PC-9 (cell line): ENCODE measurements around the gene SP100. TPM values are rescaled to one million over a fixed set of nuclear protein-coding genes. Genes with fewer than 3 reads are reported as not detected.

ENCODE experiments used
- BruUV-seq: library from RNA; stranded (reverse); fragments of 400-500 nt; replicated peaks from 2 replicates; lab custom pipeline; 2021; lab: Mats Ljungman, UMichigan
- CTCF ChIA-PET: fragments of 300-600 bp; sonication (Branson Sonifier 250); formaldehyde crosslinking; loops from one replicate; lab custom pipeline; 2022; ENCODE audit warnings: antibody characterized with exemption; lab: Charles Lee
- POLR2A ChIA-PET: fragments of 300-600 bp; sonication (Branson Sonifier 250); formaldehyde crosslinking; loops from one replicate; lab custom pipeline; 2022; ENCODE audit warnings: antibody characterized with exemption; ENCODE audit not compliant: unreplicated experiment; lab: Charles Lee
- DNase-seq, 2 experiments: peaks; one replicate each; pipeline versions ENCODE4 v3.0.0 to v3.0.0-alpha.2; 2015 to 2022; ENCODE audit warnings: mixed read lengths in 1 of 2
- H2AFZ ChIP-seq: fragments of 200-600 bp; sonication (generic); 2 replicates; pipeline ENCODE4 v1.8.1; 2017; ENCODE audit warnings: antibody characterized with exemption
- H3F3A ChIP-seq: fragments of 200-600 bp; sonication (generic); 2 replicates; pipeline ENCODE4 v1.8.1; 2017; ENCODE audit warnings: antibody characterized with exemption, mild to moderate bottlenecking, low read depth; ENCODE audit not compliant: insufficient read depth
- H3K27ac ChIP-seq: fragments of 200-600 bp; sonication (generic); 2 replicates; pipeline ENCODE4 v1.6.1; 2016; ENCODE audit warnings: mixed run types
- H3K27me3 ChIP-seq: fragments of 200-600 bp; sonication (generic); 2 replicates; pipeline ENCODE4 v1.6.1; 2016; ENCODE audit warnings: low read depth, mixed run types; ENCODE audit not compliant: insufficient read depth
- H3K36me3 ChIP-seq: fragments of 200-600 bp; sonication (generic); 2 replicates; pipeline ENCODE4 v1.6.1; 2016; ENCODE audit warnings: low read depth, mixed run types
- H3K4me1 ChIP-seq: fragments of 200-600 bp; sonication (generic); replicated peaks from 2 replicates; pipeline ENCODE4 v1.6.1; 2016; ENCODE audit warnings: mixed run types; ENCODE audit not compliant: insufficient read depth
- H3K4me2 ChIP-seq: fragments of 200-600 bp; sonication (generic); 2 replicates; pipeline ENCODE4 v1.6.1; 2017; ENCODE audit warnings: mixed run types
- H3K4me3 ChIP-seq: fragments of 200-600 bp; sonication (generic); 2 replicates; pipeline ENCODE4 v1.6.1; 2016; ENCODE audit warnings: mixed run types
- H3K79me2 ChIP-seq: fragments of 200-600 bp; sonication (generic); 2 replicates; pipeline ENCODE4 v1.6.1; 2017; ENCODE audit warnings: low read depth, mixed run types
- H3K9me2 ChIP-seq: fragments of 200-600 bp; sonication (generic); 2 replicates; pipeline ENCODE4 v1.8.1; 2017; ENCODE audit warnings: mild to moderate bottlenecking; ENCODE audit not compliant: insufficient read depth
- H3K9me3 ChIP-seq: fragments of 200-600 bp; sonication (generic); 2 replicates; pipeline ENCODE4 v1.8.1; 2016; ENCODE audit warnings: low read depth; ENCODE audit not compliant: insufficient read depth
- H4K20me1 ChIP-seq: fragments of 200-600 bp; sonication (generic); 2 replicates; pipeline ENCODE4 v1.8.1; 2017; ENCODE audit not compliant: insufficient read depth
- EZH2 ChIP-seq: fragments of 200-600 bp; sonication (generic); IDR thresholded peaks from 2 replicates; pipeline ENCODE4 v1.8.0; 2017; ENCODE audit warnings: antibody characterized with exemption, low read depth
- intact Hi-C: fragments of 100-400 bp; cut with micrococcal nuclease; formaldehyde crosslinking; loops from one replicate; pipeline ENCODE4 v1.10.0; 2022; ENCODE audit not compliant: unreplicated experiment
- total RNA-seq: library from RNA; stranded (reverse); gene quantifications from 2 replicates; pipeline ENCODE4 v1.2.3, GENCODE V29; 2021
- TF ChIP-seq, protein P1 (sequence below): fragments of 200-600 bp; sonication (generic); conservative IDR thresholded peaks from 2 replicates; pipeline ENCODE4 v1.6.1; 2017; ENCODE audit warnings: mixed run types, antibody characterized with exemption, mild to moderate bottlenecking, moderate library complexity

SP100 gene
- total RNA-seq, 1 experiment from 2014 or later = 61.7 TPM

DNA sequence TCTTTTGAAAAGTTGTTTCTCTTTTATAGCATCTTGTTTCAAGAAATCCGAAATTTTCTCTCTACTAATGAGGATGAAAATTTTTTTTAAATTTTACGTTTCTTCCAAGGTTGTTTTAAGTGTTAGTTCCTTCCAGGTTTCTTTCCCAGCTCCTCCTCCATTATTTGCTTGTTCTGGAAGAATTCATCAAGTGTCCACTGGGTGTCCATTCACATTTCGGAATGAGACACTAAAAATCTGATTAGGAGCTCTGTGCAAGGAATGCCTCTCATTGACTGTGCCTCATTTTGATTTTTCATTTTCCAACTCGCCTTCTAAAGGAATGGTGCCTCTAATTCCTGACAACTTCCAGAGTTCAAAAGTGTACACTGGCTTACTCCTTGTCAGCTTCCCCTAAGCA is 6.1 kb downstream of the SP100 start:
- Histone ChIP-seq H3K4me3 (no peak overlapping the region), H3K9me3 (no peaks in the 10 kb centered on the region), H3K4me2 (no peak overlapping the region), H3K36me3 (no peaks in the 10 kb centered on the region; the same call in 1 of the 2 replicates), H4K20me1 (no peaks in the 10 kb centered on the region), H3F3A (no peaks in the 10 kb centered on the region; the same call in 1 of the 2 replicates), H3K9me2 (no peaks in the 10 kb centered on the region), H3K79me2 (peaks cover 53% of the 10 kb centered on the region), H3K4me1 (peaks cover 19% of the 10 kb centered on the region), H3K27ac (no peak overlapping the region), H2AFZ (no peak overlapping the region), H3K27me3 (no peaks in the 10 kb centered on the region)
- CTCF ChIA-PET = no interaction called here
- POLR2A ChIA-PET = no interaction called here
- TF ChIP-seq, protein P1, sequence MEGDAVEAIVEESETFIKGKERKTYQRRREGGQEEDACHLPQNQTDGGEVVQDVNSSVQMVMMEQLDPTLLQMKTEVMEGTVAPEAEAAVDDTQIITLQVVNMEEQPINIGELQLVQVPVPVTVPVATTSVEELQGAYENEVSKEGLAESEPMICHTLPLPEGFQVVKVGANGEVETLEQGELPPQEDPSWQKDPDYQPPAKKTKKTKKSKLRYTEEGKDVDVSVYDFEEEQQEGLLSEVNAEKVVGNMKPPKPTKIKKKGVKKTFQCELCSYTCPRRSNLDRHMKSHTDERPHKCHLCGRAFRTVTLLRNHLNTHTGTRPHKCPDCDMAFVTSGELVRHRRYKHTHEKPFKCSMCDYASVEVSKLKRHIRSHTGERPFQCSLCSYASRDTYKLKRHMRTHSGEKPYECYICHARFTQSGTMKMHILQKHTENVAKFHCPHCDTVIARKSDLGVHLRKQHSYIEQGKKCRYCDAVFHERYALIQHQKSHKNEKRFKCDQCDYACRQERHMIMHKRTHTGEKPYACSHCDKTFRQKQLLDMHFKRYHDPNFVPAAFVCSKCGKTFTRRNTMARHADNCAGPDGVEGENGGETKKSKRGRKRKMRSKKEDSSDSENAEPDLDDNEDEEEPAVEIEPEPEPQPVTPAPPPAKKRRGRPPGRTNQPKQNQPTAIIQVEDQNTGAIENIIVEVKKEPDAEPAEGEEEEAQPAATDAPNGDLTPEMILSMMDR = no peak
- no peak for TF ChIP-seq EZH2
- DNase-seq = no peak
- intact Hi-C loops = no loop called here
- no TSS peak for BruUV-seq

DNA sequence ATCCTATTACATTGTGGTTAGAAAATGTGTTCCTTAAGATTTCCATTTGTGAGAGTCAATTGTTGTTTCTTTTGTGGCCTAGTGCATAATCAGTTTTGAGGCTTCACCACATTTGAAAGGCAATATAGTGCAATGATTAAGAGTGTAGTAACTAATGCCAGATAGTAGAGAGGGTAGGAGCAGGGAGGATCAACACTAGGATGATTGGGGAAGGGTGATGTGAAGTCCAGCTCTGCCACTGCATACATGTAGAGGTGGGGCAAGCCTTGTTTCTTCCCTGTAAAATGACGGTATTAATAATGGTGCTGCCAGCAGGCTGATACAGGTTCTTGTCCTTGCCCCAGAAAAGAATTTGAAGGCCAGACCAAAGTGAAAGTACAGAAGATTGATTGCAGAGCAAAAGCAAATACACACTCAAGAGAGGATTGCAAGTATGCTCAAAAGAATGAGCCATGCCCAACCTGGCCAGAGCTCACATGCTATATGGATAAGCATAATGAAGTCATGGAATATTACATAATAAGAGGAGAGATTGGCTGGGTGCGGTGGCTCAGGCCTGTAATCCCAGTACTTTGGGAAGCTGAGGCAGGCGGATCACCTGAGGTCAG is 8.0 kb downstream of the SP100 start:
- H2AFZ ChIP-seq = no peak overlapping the region
- peaks cover 37% of the 10 kb centered on the region for H3K79me2 ChIP-seq
- TF ChIP-seq, protein P1 = no peak
- no peak for TF ChIP-seq EZH2
- CTCF ChIA-PET = no interaction called here
- no peaks in the 10 kb centered on the region for H3K9me2 ChIP-seq
- no peak overlapping the region for H3K27ac ChIP-seq
- H3K4me3 ChIP-seq = no peak overlapping the region
- POLR2A ChIA-PET = no interaction called here
- H3K9me3 ChIP-seq = peaks cover under 1% of the 10 kb centered on the region
- peaks cover 3% of the 10 kb centered on the region for H3K36me3 ChIP-seq
- no peaks in the 10 kb centered on the region for H4K20me1 ChIP-seq
- no peaks in the 10 kb centered on the region; the same call in 1 of the 2 replicates for H3F3A ChIP-seq
- BruUV-seq = no TSS peak
- H3K4me2 ChIP-seq = no peak overlapping the region
- intact Hi-C loops = no loop called here
- no peaks in the 10 kb centered on the region for H3K27me3 ChIP-seq
- peaks cover under 1% of the 10 kb centered on the region; the same call in 1 of the 2 replicates for H3K4me1 ChIP-seq
- no peak for DNase-seq

DNA sequence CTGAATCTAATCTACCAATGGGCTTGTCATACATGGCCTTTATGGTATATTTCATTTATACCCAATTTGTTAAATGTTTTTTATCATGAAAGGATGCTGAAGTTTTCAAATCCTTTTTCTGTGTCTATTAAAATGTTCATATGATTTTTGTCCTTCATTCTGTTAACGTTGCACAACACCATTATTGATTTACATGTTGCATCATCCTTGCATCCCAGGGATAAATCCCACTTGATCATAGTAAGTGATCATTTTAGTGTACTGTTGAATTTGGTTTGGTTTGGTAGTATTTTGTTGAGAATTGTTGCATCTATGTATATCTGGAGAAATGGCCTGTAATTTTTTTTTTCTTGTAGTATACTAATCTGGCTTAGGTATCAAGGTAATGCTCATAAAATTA is 9.4 kb downstream of the SP100 start:
- POLR2A ChIA-PET = no interaction called here
- Histone ChIP-seq H3K9me2 (no peaks in the 10 kb centered on the region), H3K4me1 (no peaks in the 10 kb centered on the region), H3K36me3 (peaks cover 3% of the 10 kb centered on the region), H3K4me2 (no peak overlapping the region), H3K9me3 (peaks cover 6% of the 10 kb centered on the region), H3K27ac (no peak overlapping the region), H3K4me3 (no peak overlapping the region), H3F3A (no peaks in the 10 kb centered on the region; the same call in 1 of the 2 replicates), H2AFZ (no peak overlapping the region), H3K27me3 (no peaks in the 10 kb centered on the region), H3K79me2 (peaks cover 33% of the 10 kb centered on the region), H4K20me1 (no peaks in the 10 kb centered on the region)
- no peak for TF ChIP-seq EZH2
- TF ChIP-seq, protein P1 = no peak
- intact Hi-C loops = no loop called here
- BruUV-seq = no TSS peak
- DNase-seq = no peak
- CTCF ChIA-PET = no interaction called here
